Measurements from ENCODE around the gene ARHGAP24. TPM values are rescaled to one million over a fixed set of nuclear protein-coding genes. Genes with fewer than 3 reads are reported as not detected.

Gene ARHGAP24
- total RNA-seq, 1 experiment from 2014 or later = 2.1 TPM

DNA sequence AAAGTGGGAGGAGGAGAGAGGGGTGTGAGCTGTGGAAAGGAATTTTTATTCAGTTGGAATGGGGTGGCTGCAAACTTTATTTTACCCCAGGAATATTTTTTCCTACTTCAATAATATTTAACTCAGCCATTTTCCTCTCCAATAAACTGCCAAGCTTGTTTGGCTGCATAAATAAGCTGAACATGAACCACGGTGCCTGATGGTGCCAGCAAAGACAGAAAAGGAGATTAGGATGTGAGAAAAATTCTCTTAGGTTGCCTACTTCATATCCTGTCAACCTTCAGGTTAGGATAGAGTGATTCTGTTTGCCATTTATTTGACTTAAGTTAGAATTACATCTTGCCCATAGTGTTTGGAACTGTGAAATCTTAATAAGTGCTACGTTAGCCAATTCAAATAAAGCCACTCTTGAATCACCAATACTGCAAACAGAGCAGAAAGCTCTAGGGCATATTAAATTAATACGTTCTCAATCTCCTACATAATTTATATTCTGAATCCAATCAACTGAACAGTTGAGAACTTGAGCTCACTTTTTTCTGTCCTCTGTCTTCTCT, 195.1 kb downstream of the ARHGAP24 start (continued):
- TF ChIP-seq ARID4B (CRISPR knock-in tag; IDR thresholded peaks at IDR 0.05; ENCODE audit: borderline replicate concordance) (no peak), ATF1 (CRISPR knock-in tag; IDR thresholded peaks at IDR 0.05) (no peak), IRF1 (CRISPR knock-in tag; IDR thresholded peaks at IDR 0.05) (no peak), PRRX2 (CRISPR knock-in tag; IDR thresholded peaks at IDR 0.05) (no peak), RORB (CRISPR knock-in tag; IDR thresholded peaks at IDR 0.05) (no peak), STAT6 (CRISPR knock-in tag; conservative IDR thresholded peaks at IDR 0.05; ENCODE audit: low read depth) (no peak), ZNF317 (CRISPR knock-in tag; IDR thresholded peaks at IDR 0.05; ENCODE audit: borderline replicate concordance, low read depth) (no peak), ZNF396 (CRISPR knock-in tag; IDR thresholded peaks at IDR 0.05; ENCODE audit: borderline replicate concordance) (no peak), ZSCAN18 (CRISPR knock-in tag; IDR thresholded peaks at IDR 0.05) (no peak)
- TF ChIP-seq, protein P1, sequence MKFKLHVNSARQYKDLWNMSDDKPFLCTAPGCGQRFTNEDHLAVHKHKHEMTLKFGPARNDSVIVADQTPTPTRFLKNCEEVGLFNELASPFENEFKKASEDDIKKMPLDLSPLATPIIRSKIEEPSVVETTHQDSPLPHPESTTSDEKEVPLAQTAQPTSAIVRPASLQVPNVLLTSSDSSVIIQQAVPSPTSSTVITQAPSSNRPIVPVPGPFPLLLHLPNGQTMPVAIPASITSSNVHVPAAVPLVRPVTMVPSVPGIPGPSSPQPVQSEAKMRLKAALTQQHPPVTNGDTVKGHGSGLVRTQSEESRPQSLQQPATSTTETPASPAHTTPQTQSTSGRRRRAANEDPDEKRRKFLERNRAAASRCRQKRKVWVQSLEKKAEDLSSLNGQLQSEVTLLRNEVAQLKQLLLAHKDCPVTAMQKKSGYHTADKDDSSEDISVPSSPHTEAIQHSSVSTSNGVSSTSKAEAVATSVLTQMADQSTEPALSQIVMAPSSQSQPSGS (CRISPR knock-in tag; IDR thresholded peaks at IDR 0.05; ENCODE audit: borderline replicate concordance, low read depth) = no peak
- TF ChIP-seq, protein P2, sequence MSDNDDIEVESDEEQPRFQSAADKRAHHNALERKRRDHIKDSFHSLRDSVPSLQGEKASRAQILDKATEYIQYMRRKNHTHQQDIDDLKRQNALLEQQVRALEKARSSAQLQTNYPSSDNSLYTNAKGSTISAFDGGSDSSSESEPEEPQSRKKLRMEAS (CRISPR knock-in tag; IDR thresholded peaks at IDR 0.05) = no peak

GRCh38 chr4:85671120-85671519, 196.2 kb downstream of the ARHGAP24 start:
- DNase-seq (ENCODE audit: low spot score) (no peak), ATAC-seq (no peak)
- H3K27ac Mint-ChIP-seq = no peak overlapping the region
- H3K27me3 Mint-ChIP-seq (ENCODE audit: low read depth) = peaks cover under 1% of the 10 kb centered on the region; the same call in 1 of the 2 replicates
- H3K36me3 Mint-ChIP-seq = peaks cover 29% of the 10 kb centered on the region
- ChIA-PET CTCF (no interaction called here), POLR2A (no interaction called here)
- peaks cover 27% of the 10 kb centered on the region for H3K9me3 Mint-ChIP-seq
- no peak overlapping the region for H3K4me3 Mint-ChIP-seq
- peaks cover 37% of the 10 kb centered on the region for H3K4me1 Mint-ChIP-seq
- TF ChIP-seq CDX4 (CRISPR knock-in tag; IDR thresholded peaks at IDR 0.05; ENCODE audit: borderline replicate concordance) (no peak), ZBTB21 (CRISPR knock-in tag; IDR thresholded peaks at IDR 0.05; ENCODE audit: borderline replicate concordance) (no peak), FOXK1 (CRISPR knock-in tag; IDR thresholded peaks at IDR 0.05) (no peak), SMAD4 (CRISPR knock-in tag; IDR thresholded peaks at IDR 0.05) (no peak), NR3C1 (CRISPR knock-in tag; conservative IDR thresholded peaks at IDR 0.05; ENCODE audit: low read depth) (no peak), JUN (CRISPR knock-in tag; IDR thresholded peaks at IDR 0.05) (no peak)
- TF ChIP-seq, protein P3, sequence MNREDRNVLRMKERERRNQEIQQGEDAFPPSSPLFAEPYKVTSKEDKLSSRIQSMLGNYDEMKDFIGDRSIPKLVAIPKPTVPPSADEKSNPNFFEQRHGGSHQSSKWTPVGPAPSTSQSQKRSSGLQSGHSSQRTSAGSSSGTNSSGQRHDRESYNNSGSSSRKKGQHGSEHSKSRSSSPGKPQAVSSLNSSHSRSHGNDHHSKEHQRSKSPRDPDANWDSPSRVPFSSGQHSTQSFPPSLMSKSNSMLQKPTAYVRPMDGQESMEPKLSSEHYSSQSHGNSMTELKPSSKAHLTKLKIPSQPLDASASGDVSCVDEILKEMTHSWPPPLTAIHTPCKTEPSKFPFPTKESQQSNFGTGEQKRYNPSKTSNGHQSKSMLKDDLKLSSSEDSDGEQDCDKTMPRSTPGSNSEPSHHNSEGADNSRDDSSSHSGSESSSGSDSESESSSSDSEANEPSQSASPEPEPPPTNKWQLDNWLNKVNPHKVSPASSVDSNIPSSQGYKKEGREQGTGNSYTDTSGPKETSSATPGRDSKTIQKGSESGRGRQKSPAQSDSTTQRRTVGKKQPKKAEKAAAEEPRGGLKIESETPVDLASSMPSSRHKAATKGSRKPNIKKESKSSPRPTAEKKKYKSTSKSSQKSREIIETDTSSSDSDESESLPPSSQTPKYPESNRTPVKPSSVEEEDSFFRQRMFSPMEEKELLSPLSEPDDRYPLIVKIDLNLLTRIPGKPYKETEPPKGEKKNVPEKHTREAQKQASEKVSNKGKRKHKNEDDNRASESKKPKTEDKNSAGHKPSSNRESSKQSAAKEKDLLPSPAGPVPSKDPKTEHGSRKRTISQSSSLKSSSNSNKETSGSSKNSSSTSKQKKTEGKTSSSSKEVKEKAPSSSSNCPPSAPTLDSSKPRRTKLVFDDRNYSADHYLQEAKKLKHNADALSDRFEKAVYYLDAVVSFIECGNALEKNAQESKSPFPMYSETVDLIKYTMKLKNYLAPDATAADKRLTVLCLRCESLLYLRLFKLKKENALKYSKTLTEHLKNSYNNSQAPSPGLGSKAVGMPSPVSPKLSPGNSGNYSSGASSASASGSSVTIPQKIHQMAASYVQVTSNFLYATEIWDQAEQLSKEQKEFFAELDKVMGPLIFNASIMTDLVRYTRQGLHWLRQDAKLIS (CRISPR knock-in tag; IDR thresholded peaks at IDR 0.05; ENCODE audit: borderline replicate concordance) = no peak
- TF ChIP-seq, protein P2 (CRISPR knock-in tag; IDR thresholded peaks at IDR 0.05) = no peak
